Measurements from ENCODE around the gene PADI3. TPM values are rescaled to one million over a fixed set of nuclear protein-coding genes. Genes with fewer than 3 reads are reported as not detected.

PADI3 gene
- total RNA-seq, 1 donor from 2014 or later: 0.04 TPM

GRCh38 chr1:17232759-17233661, 15.9 kb upstream of the PADI3 start:
- peak; percentile 86 for DNase-seq (ENCODE audit: low read depth)
- no peaks in the 10 kb centered on the region for H3K27me3 ChIP-seq (ENCODE audit: control insufficient read depth, insufficient read depth, low read length)
- no peak overlapping the region for H3K4me3 ChIP-seq (ENCODE audit: low read depth, low read length)
- H3K36me3 ChIP-seq (ENCODE audit: control insufficient read depth, insufficient read depth, low read length): no peaks in the 10 kb centered on the region
- TF ChIP-seq CTCF (IDR thresholded peaks at IDR 0.05; ENCODE audit: insufficient read depth, low read length, poor library complexity, severe bottlenecking): no peak

GRCh38 chr1:17233675-17234320, 15.1 kb upstream of the PADI3 start:
- DNase-seq (ENCODE audit: low read depth): peak; percentile 98
- H3K4me3 ChIP-seq (ENCODE audit: low read depth, low read length): no peak overlapping the region
- H3K36me3 ChIP-seq (ENCODE audit: control insufficient read depth, insufficient read depth, low read length): no peaks in the 10 kb centered on the region
- TF ChIP-seq CTCF (IDR thresholded peaks at IDR 0.05; ENCODE audit: insufficient read depth, low read length, poor library complexity, severe bottlenecking): no peak
- H3K27me3 ChIP-seq (ENCODE audit: control insufficient read depth, insufficient read depth, low read length): no peaks in the 10 kb centered on the region

- DNase-seq (ENCODE audit: low read depth): no peak
- H3K4me3 ChIP-seq (ENCODE audit: low read depth, low read length): no peak overlapping the region
- no peaks in the 10 kb centered on the region for H3K36me3 ChIP-seq (ENCODE audit: control insufficient read depth, insufficient read depth, low read length)
- H3K27me3 ChIP-seq (ENCODE audit: control insufficient read depth, insufficient read depth, low read length): no peaks in the 10 kb centered on the region
- TF ChIP-seq CTCF (IDR thresholded peaks at IDR 0.05; ENCODE audit: insufficient read depth, low read length, poor library complexity, severe bottlenecking): no peak
Measured at GRCh38 chr1:17234405-17234804, 14.5 kb upstream of the PADI3 start.

- H3K27me3 ChIP-seq (ENCODE audit: control insufficient read depth, insufficient read depth, low read length): no peaks in the 10 kb centered on the region
- DNase-seq (ENCODE audit: low read depth): no peak
- TF ChIP-seq CTCF (IDR thresholded peaks at IDR 0.05; ENCODE audit: insufficient read depth, low read length, poor library complexity, severe bottlenecking): no peak
Measured at GRCh38 chr1:17235135-17235885, 13.6 kb upstream of the PADI3 start.

GRCh38 chr1:17236779-17237560, 11.9 kb upstream of the PADI3 start:
- DNase-seq (ENCODE audit: low read depth): no peak
- H3K4me3 ChIP-seq (ENCODE audit: low read depth, low read length): no peak overlapping the region
- peak; percentile 75 for TF ChIP-seq CTCF (IDR thresholded peaks at IDR 0.05; ENCODE audit: insufficient read depth, low read length, poor library complexity, severe bottlenecking)
- no peaks in the 10 kb centered on the region for H3K27me3 ChIP-seq (ENCODE audit: control insufficient read depth, insufficient read depth, low read length)
- no peaks in the 10 kb centered on the region for H3K36me3 ChIP-seq (ENCODE audit: control insufficient read depth, insufficient read depth, low read length)

More at GRCh38 chr1:17235135-17235885, 13.6 kb upstream of the PADI3 start:
- no peaks in the 10 kb centered on the region for H3K36me3 ChIP-seq (ENCODE audit: control insufficient read depth, insufficient read depth, low read length)
- no peak overlapping the region for H3K4me3 ChIP-seq (ENCODE audit: low read depth, low read length)
